ENCODE measurements around the gene RAPGEF3.

Gene RAPGEF3

GRCh38 chr12:47717443-47718193, 41.1 kb downstream of the RAPGEF3 start (continued):
- TF ChIP-seq, protein P1, sequence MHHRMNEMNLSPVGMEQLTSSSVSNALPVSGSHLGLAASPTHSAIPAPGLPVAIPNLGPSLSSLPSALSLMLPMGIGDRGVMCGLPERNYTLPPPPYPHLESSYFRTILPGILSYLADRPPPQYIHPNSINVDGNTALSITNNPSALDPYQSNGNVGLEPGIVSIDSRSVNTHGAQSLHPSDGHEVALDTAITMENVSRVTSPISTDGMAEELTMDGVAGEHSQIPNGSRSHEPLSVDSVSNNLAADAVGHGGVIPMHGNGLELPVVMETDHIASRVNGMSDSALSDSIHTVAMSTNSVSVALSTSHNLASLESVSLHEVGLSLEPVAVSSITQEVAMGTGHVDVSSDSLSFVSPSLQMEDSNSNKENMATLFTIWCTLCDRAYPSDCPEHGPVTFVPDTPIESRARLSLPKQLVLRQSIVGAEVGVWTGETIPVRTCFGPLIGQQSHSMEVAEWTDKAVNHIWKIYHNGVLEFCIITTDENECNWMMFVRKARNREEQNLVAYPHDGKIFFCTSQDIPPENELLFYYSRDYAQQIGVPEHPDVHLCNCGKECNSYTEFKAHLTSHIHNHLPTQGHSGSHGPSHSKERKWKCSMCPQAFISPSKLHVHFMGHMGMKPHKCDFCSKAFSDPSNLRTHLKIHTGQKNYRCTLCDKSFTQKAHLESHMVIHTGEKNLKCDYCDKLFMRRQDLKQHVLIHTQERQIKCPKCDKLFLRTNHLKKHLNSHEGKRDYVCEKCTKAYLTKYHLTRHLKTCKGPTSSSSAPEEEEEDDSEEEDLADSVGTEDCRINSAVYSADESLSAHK (tag by site-specific recombination; IDR thresholded peaks at IDR 0.05): peak; percentile 78
- TF ChIP-seq ZNF132 (tag by site-specific recombination; IDR thresholded peaks at IDR 0.05; ENCODE audit: borderline replicate concordance): no peak
- TF ChIP-seq ZBTB48 (tag by site-specific recombination; IDR thresholded peaks at IDR 0.05): peak; percentile 80
- TF ChIP-seq ZXDB (tag by site-specific recombination; IDR thresholded peaks at IDR 0.05): 0 out of 2 replicates have a peak, but pooled peaks have one; percentile 18
- TF ChIP-seq ZNF518A (tag by site-specific recombination; conservative IDR thresholded peaks at IDR 0.05; ENCODE audit: low read depth): peak; percentile 43; the same call in 1 of the 2 replicates
- no peak for TF ChIP-seq ZNF169 (tag by site-specific recombination; IDR thresholded peaks at IDR 0.05)
- peak; percentile 79 for TF ChIP-seq ZNF335 (tag by site-specific recombination; conservative IDR thresholded peaks at IDR 0.05)
- TF ChIP-seq ZNF626 (tag by site-specific recombination; IDR thresholded peaks at IDR 0.05): no peak
- no peak for TF ChIP-seq GFI1B (tag by site-specific recombination; IDR thresholded peaks at IDR 0.05)
- TF ChIP-seq, protein P2, sequence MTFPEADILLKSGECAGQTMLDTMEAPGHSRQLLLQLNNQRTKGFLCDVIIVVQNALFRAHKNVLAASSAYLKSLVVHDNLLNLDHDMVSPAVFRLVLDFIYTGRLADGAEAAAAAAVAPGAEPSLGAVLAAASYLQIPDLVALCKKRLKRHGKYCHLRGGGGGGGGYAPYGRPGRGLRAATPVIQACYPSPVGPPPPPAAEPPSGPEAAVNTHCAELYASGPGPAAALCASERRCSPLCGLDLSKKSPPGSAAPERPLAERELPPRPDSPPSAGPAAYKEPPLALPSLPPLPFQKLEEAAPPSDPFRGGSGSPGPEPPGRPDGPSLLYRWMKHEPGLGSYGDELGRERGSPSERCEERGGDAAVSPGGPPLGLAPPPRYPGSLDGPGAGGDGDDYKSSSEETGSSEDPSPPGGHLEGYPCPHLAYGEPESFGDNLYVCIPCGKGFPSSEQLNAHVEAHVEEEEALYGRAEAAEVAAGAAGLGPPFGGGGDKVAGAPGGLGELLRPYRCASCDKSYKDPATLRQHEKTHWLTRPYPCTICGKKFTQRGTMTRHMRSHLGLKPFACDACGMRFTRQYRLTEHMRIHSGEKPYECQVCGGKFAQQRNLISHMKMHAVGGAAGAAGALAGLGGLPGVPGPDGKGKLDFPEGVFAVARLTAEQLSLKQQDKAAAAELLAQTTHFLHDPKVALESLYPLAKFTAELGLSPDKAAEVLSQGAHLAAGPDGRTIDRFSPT (tag by site-specific recombination; IDR thresholded peaks at IDR 0.05): no peak
- TF ChIP-seq KLF8 (tag by site-specific recombination; IDR thresholded peaks at IDR 0.05): peak; percentile 23; the same call in 1 of the 2 replicates
- TF ChIP-seq, protein P3, sequence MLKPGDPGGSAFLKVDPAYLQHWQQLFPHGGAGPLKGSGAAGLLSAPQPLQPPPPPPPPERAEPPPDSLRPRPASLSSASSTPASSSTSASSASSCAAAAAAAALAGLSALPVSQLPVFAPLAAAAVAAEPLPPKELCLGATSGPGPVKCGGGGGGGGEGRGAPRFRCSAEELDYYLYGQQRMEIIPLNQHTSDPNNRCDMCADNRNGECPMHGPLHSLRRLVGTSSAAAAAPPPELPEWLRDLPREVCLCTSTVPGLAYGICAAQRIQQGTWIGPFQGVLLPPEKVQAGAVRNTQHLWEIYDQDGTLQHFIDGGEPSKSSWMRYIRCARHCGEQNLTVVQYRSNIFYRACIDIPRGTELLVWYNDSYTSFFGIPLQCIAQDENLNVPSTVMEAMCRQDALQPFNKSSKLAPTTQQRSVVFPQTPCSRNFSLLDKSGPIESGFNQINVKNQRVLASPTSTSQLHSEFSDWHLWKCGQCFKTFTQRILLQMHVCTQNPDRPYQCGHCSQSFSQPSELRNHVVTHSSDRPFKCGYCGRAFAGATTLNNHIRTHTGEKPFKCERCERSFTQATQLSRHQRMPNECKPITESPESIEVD (tag by site-specific recombination; IDR thresholded peaks at IDR 0.05): 0 out of 2 replicates have a peak, but pooled peaks have one; percentile 25
- peak; percentile 74 for TF ChIP-seq SCRT1 (tag by site-specific recombination; IDR thresholded peaks at IDR 0.05; ENCODE audit: borderline replicate concordance)
- TF ChIP-seq ZFP37 (tag by site-specific recombination; IDR thresholded peaks at IDR 0.05): no peak
- peak; percentile 93 for TF ChIP-seq ZNF610 (tag by site-specific recombination; IDR thresholded peaks at IDR 0.05; ENCODE audit: borderline replicate concordance)
- TF ChIP-seq ZNF513 (tag by site-specific recombination; IDR thresholded peaks at IDR 0.05): no peak
- TF ChIP-seq, protein P4, sequence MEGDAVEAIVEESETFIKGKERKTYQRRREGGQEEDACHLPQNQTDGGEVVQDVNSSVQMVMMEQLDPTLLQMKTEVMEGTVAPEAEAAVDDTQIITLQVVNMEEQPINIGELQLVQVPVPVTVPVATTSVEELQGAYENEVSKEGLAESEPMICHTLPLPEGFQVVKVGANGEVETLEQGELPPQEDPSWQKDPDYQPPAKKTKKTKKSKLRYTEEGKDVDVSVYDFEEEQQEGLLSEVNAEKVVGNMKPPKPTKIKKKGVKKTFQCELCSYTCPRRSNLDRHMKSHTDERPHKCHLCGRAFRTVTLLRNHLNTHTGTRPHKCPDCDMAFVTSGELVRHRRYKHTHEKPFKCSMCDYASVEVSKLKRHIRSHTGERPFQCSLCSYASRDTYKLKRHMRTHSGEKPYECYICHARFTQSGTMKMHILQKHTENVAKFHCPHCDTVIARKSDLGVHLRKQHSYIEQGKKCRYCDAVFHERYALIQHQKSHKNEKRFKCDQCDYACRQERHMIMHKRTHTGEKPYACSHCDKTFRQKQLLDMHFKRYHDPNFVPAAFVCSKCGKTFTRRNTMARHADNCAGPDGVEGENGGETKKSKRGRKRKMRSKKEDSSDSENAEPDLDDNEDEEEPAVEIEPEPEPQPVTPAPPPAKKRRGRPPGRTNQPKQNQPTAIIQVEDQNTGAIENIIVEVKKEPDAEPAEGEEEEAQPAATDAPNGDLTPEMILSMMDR (tag by site-specific recombination; IDR thresholded peaks at IDR 0.05): peak; percentile 84
- TF ChIP-seq, protein P5, sequence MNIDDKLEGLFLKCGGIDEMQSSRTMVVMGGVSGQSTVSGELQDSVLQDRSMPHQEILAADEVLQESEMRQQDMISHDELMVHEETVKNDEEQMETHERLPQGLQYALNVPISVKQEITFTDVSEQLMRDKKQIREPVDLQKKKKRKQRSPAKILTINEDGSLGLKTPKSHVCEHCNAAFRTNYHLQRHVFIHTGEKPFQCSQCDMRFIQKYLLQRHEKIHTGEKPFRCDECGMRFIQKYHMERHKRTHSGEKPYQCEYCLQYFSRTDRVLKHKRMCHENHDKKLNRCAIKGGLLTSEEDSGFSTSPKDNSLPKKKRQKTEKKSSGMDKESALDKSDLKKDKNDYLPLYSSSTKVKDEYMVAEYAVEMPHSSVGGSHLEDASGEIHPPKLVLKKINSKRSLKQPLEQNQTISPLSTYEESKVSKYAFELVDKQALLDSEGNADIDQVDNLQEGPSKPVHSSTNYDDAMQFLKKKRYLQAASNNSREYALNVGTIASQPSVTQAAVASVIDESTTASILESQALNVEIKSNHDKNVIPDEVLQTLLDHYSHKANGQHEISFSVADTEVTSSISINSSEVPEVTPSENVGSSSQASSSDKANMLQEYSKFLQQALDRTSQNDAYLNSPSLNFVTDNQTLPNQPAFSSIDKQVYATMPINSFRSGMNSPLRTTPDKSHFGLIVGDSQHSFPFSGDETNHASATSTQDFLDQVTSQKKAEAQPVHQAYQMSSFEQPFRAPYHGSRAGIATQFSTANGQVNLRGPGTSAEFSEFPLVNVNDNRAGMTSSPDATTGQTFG (tag by site-specific recombination; IDR thresholded peaks at IDR 0.05; ENCODE audit: borderline replicate concordance): no peak
- no peak for TF ChIP-seq ZNF433 (tag by site-specific recombination; IDR thresholded peaks at IDR 0.05; ENCODE audit: low read depth)
- peak; percentile 58 for TF ChIP-seq SP7 (tag by site-specific recombination; IDR thresholded peaks at IDR 0.05)
